IPS-NIHi11 (cell line): Measurements from ENCODE around the gene NT5M.

ENCODE experiments used
- DNase-seq: peaks from one replicate; pipeline ENCODE4 v3.0.0; 2012; ENCODE audit warnings: mixed read lengths, low spot score

The NT5M gene

DNA sequence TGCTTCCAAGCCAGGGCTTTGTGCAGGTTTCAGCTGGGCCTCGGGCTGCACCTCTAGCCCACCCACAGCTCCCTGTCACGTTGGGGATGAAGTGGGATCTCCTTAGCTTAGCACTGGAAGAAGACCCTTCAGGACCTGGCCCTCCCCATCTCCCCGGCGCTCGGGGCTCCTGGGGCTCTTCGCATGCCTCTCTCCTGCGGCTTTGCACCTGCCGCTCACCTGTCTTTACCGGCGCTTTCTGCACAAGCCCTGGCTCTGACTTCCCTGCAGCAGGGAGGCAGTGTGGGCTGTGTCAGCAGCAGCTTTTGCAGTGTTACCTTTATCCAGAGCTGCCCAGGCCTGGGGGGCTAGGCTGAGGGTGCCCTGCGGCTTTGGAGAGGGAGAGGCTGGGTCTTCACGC lies 52.3 kb downstream of the NT5M start:
- DNase-seq = no peak

GRCh38 chr17:17356149-17356930 lies 53.2 kb downstream of the NT5M start:
- DNase-seq = peak; percentile 89

- DNase-seq = no peak
Measured at GRCh38 chr17:17356931-17357270, 53.7 kb downstream of the NT5M start.

DNA sequence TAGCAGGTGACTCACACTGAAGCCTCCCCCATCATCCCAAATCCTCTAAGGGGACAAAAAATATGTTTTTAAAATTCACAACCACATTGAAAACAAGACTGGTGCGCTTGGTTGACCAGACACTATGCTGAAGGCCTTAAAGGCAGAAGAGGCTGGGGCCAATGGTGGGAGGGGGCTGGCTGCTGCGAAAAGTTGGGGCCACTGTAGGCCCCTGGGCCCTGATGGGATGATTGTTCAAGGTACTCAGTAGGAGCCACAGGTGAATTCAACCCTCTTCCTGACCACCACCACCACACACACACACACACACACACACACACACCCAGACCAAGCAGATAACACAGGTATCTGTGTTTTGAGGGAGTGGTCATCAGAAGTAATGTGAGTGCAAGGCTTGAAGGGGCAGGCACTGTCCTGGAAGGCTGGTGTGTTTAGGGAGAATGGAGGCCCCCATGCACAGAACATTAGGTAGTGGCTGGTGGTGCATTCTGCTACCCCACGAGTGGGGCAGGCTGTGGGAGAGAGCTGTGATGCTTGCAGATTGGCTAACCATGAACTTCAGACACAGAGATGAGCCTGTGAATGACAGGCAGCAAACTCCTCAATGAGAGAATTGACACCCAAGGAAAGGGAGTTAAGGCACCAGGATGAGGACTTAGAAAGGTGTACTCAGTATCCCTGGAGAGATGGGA lies 55.0 kb downstream of the NT5M start:
- no peak for DNase-seq

- no peak for DNase-seq
Measured at GRCh38 chr17:17358866-17359265, 55.7 kb downstream of the NT5M start.

DNA sequence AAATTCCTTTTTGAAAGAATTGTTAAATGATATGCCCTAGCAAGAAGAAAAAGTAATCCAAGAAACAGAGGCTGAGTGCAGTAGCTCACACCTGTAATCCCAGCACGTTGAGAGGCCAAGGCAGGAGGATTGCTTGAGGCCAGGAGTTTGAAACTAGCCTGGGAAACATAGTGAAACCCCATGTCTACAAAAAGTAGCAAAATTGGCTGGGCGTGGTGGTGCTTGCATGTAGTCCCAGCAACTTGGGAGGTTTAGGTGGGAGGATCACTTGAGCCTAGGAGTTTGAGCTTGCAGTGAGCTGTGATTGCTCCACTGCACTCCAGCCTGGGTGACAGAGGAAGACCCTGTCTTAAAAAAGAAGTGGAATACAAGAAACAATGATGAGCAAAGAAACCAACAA lies 56.1 kb downstream of the NT5M start:
- no peak for DNase-seq

- DNase-seq = no peak
Measured at GRCh38 chr17:17360087-17360730, 57.0 kb downstream of the NT5M start.

DNA sequence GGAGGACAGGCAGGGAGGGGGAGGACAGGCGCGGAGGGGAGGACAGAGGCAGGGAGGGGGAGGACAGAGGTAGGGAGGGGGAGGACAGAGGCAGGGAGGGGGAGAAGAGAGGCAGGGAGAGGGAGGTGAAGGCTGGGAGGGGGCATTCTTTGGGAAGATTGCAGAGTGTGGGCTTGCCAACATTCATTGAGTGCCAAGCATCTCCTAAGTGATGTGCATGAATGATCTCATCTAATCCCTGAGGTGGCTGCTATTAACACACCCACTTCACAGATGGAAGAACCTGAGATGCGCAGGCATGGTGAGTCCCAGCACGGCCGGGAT lies 58.3 kb downstream of the NT5M start:
- DNase-seq = no peak

DNA sequence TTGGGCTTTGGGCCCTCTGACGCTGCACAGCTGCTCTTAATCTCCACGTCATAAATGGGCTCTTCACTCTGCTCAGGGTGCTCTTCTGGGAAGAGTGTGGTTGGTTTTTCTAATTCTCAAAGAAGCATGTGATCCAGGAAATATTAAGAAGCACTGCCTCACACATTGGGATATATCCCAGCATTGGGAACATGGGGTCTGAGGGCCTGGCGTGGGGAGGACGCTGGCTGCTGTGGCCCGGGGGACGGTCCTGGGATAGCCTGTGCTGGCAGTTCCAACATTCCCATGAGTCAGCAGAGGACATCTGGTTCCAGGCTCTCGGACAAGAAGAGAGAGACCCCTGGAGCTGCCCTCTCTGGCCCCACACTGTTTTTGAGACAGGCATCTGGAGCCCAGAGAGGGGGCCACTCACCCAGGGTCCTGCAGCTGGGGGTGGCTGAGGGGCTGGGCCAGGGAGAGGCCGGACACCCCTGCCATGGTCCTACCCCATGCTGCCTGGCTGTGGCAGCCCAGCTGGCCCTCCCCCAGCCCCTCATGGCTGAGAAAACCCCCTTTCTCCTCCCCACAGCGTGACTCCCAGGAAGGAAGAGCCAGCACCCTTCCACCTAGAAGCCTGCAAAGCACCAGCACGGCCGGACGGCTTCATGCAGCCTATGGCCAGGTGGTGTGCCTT lies 58.8 kb downstream of the NT5M start:
- no peak for DNase-seq

- DNase-seq = no peak
Measured at GRCh38 chr17:17362540-17362930, 59.4 kb downstream of the NT5M start.

DNA sequence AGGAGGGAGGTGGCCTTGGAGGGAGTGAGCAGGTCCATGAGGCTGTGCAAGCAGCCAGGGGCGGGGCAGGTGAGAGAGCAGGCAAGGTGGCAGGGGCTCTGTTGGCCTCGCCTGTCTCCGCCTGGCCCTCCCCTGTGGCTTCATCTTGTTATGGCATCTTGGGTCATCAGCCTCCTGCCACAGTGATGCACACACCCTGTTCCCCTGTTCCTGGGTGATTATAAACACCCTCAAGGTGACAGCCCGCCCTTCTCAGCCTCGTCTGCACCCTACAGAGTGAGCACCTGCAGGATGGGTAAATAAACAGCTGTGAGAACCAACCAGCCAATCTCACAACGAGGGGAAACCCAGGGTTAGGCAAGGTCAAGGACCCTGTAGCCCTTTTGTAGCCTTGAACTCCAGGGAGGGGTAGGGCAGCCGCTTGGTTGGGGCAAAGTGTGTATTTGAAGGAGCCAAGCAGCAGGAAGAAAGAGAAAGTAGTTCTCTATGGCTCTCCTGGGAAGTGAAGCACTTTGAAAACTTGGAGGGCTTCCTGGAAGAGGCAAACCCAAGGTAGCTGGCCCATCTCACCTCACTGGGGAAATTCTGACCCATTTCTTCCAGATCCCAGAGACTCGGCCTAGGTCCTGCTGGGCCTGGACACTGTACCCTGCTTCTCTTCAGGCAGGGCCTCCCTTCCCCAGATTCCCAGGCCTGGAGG lies 60.6 kb downstream of the NT5M start:
- DNase-seq = no peak

DNA sequence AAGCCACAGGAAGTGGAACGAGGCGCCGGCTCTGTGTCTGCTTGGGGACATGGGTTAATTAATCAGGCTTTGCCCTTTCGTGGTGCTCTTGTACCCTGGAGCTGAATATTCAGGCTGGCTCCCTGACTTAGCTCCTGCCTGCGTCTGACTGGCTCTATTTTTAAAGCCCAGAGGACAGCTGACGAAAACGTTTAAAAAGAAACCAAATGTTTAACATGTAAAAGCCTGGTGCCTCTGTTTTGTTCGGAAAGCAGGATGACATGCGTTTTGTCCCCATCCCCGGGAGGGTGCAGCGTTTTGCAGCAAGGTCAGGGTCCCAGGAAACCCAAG lies 61.1 kb downstream of the NT5M start:
- DNase-seq = no peak

- no peak for DNase-seq
Measured at GRCh38 chr17:17365476-17366110, 62.4 kb downstream of the NT5M start.

GRCh38 chr17:17366235-17366634 lies 63.1 kb downstream of the NT5M start:
- DNase-seq = no peak

DNA sequence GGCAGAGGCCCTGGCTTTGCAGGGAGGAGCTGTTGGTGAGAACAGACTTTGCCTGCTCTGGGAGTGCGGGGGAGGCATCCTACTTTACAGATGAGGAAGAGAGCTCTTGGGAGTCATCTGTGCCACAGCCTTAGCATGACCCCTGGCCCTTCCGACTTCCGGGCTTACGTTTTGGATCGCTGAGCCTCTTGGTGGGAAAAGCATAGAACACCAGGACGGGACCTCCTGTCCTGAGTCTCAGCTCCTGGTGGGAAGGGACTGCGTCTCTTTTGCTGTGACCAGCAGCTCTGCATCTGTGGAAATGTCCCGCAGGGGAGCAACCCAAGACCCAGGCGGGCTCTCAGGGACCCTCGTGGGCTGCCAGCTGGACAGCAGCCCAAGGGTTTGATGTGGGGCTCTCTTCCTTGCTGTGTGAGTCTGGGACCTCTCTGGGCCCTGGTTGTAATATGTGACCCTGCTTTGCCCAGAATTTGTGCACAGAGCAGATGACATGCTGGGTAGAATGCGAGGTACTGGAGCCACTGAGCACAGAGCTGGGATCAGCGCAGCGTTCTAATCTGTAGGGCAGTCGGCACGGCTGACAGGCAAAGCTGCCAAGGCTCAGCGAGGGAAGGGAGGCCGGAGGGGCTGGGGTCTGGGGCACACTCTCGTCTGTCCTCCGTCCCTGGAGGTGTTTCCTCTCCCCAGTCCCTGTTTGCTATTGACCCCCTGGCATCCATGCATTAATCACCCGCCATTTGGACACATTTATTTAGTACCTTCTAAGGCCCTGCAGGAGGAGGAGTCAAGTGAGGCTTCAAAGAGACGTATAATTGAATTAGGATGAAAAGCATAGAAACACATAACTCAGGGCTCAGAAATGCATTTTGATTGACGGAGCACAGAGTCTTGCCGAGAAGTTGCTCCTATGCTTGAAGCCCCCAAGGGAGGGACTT lies 64.0 kb downstream of the NT5M start:
- no peak for DNase-seq

GRCh38 chr17:17367931-17368330 lies 64.8 kb downstream of the NT5M start:
- DNase-seq = no peak

GRCh38 chr17:17370711-17371110 lies 67.5 kb downstream of the NT5M start:
- no peak for DNase-seq

DNA sequence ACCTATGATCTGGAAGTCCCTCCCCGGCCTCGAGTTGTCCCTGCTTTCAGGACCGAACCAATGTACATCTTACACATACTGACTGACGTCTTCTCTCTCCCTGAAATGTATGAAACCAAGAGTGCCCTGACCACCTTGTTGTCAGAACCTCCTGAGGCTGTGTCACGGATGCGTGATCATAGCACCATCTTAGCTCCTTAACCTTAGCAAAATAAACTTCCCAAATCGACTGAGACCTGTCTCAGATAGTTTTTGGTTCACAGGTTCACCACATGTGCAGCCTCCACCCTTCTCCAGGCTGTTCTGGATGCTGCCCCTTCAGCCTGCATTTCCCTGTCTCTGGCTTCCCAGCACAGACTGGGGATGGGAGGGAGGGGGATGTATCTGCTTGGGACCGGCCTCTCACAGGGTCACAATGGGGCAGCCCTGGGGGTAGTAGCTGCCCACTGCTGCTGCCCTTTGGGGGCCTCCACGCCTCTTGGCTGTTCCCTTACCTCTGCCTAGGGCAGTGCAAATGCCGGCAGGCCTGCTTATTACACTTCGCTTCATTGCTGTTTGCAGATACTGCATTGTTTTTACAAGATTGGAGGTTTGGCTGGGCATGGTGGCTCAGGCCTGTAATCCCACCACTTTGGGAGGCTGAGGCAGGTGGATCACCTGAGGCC lies 69.8 kb downstream of the NT5M start:
- DNase-seq = no peak

DNA sequence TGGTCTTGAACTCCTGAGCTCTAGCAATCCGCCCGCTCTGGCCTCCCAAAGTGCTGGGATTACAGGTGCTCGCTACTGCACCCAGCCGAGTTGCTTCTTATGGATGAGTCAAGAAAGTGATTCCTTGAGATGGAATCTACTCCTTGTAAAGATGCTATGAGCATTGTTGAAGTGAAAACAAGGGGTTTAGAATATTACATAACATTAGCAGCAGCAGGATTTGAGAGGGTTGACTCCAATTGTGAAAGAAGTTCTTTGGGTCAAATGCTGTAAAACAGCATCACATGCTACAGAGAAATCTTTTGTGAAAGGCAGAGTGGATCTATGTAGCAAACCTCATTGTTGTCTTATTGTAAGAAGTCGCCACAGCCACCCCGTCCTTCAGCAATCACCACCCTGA lies 72.7 kb downstream of the NT5M start:
- no peak for DNase-seq

GRCh38 chr17:17376362-17376761 lies 73.2 kb downstream of the NT5M start:
- DNase-seq = no peak
